HepG2 (cell line): ENCODE data around the gene RBM45. TPM values are rescaled to one million over a fixed set of nuclear protein-coding genes. Genes with fewer than 3 reads are reported as not detected.

ENCODE experiments used
- ATAC-seq: fragments of 200-7000 bp; cut with Tn5 transposase; 3 replicates; pipeline ENCODE4 v1.9.1; 2020; ENCODE audit warnings: mild to moderate bottlenecking, moderate library complexity
- BruUV-seq: library from RNA; stranded (reverse); fragments of 400-500 nt; replicated peaks from 2 replicates; lab custom pipeline; 2021; lab: Mats Ljungman, UMichigan
- CTCF ChIA-PET: fragments of 300-600 bp; formaldehyde crosslinking; extraction: SDS; loops from one replicate; lab custom pipeline; 2021; ENCODE audit warnings: low total read pairs, inconsistent platforms, low intra/inter-chr PET ratio; lab: Yijun Ruan, JAX
- POLR2A ChIA-PET: fragments of 350-600 bp; sonication (Branson Sonifier 250); formaldehyde crosslinking; loops from one replicate; lab custom pipeline; 2020; ENCODE audit warnings: antibody characterized with exemption, inconsistent platforms; lab: Yijun Ruan, JAX
- DNase-seq: peaks from one replicate; pipeline ENCODE4 v3.0.0-alpha.2; 2015; ENCODE audit warnings: low spot score
- FAIRE-seq: peaks from 3 replicates; lab custom pipeline; 2011; peaks lifted over from hg19 to GRCh38; lab: Jason Lieb, UNC
- H2AFZ ChIP-seq: one replicate; pipeline ENCODE4 v1.6.1; 2011; ENCODE audit warnings: low read length, inconsistent platforms
- H3K27ac ChIP-seq: fragments of 300-600 bp; 3 replicates; pipeline ENCODE4 v1.8.0; 2011; ENCODE audit warnings: mixed run types, mild to moderate bottlenecking, mixed read lengths, low read length, inconsistent platforms; ENCODE audit not compliant: insufficient read depth; ENCODE audit errors: extremely low read length
- H3K27me3 ChIP-seq, 2 experiments: fragments of 200-600 bp in 1 of 2; 2 replicates in 1 of 2; 3 replicates in 1 of 2; pipeline versions ENCODE4 v1.6.0 to v1.8.0; 2011; ENCODE audit warnings: low read length in 2 of 2, mild to moderate bottlenecking in 2 of 2, moderate library complexity in 2 of 2, inconsistent platforms in 1 of 2; ENCODE audit not compliant: insufficient read depth in 2 of 2, control insufficient read depth in 1 of 2
- H3K36me3 ChIP-seq, 2 experiments: fragments of 200-600 bp in 1 of 2; replicated peaks in 1 of 2; 2 replicates in 1 of 2; 3 replicates in 1 of 2; pipeline versions ENCODE4 v1.5.1 to v1.8.0; 2011; ENCODE audit warnings: low read length in 2 of 2, inconsistent platforms in 1 of 2; ENCODE audit not compliant: insufficient read depth in 2 of 2, control insufficient read depth in 1 of 2
- H3K4me1 ChIP-seq: 2 replicates; pipeline ENCODE4 v1.5.1; 2012; ENCODE audit warnings: low read length, inconsistent platforms; ENCODE audit not compliant: insufficient read depth
- H3K4me2 ChIP-seq: 2 replicates; pipeline ENCODE4 v1.6.0; 2011; ENCODE audit warnings: low read depth, low read length, inconsistent platforms
- H3K4me3 ChIP-seq, 3 experiments: fragments of 200-600 bp in 1 of 3; sonication (generic), shearing (Covaris generic) in 1 of 3; replicated peaks in 1 of 3; 2 replicates each; pipeline ENCODE4 v1.5.1; 2011 to 2016; ENCODE audit warnings: low read length in 3 of 3, inconsistent platforms in 2 of 3, low read depth in 2 of 3, mild to moderate bottlenecking in 2 of 3, control low read depth in 1 of 3, mixed read lengths in 1 of 3; ENCODE audit not compliant: insufficient read depth in 1 of 3
- H3K79me2 ChIP-seq: one replicate; pipeline ENCODE4 v1.6.1; 2011; ENCODE audit warnings: low read length, inconsistent platforms; ENCODE audit not compliant: insufficient read depth
- H3K9ac ChIP-seq: 2 replicates; pipeline ENCODE4 v1.6.0; 2011; ENCODE audit warnings: mild to moderate bottlenecking, low read depth, low read length, inconsistent platforms; ENCODE audit not compliant: insufficient read depth
- H3K9me3 ChIP-seq: 2 replicates; pipeline ENCODE4 v1.5.1; 2012; ENCODE audit warnings: mild to moderate bottlenecking, low read length
- H4K20me1 ChIP-seq: 2 replicates; pipeline ENCODE4 v1.6.0; 2011; ENCODE audit warnings: inconsistent platforms, mild to moderate bottlenecking, low read length, moderate library complexity; ENCODE audit not compliant: insufficient read depth
- DNMT1 ChIP-seq: sonication (generic); formaldehyde crosslinking; IDR thresholded peaks from 2 replicates; pipeline ENCODE4 v1.5.1; 2020; ENCODE audit warnings: mild to moderate bottlenecking, missing genetic modification reagents
- HDAC1 ChIP-seq: sonication (generic); formaldehyde crosslinking; IDR thresholded peaks from 2 replicates; pipeline ENCODE4 v1.5.1; 2020; ENCODE audit warnings: mild to moderate bottlenecking, missing genetic modification reagents
- HOXA9 ChIP-seq: sonication (generic); formaldehyde crosslinking; IDR thresholded peaks from 2 replicates; pipeline ENCODE4 v1.8.1; 2022; ENCODE audit warnings: missing genetic modification reagents, mild to moderate bottlenecking, moderate library complexity, borderline replicate concordance
- MAFF ChIP-seq: IDR thresholded peaks from 2 replicates; pipeline ENCODE4 v1.6.1; 2011; ENCODE audit warnings: low read depth, low read length, improper control_type of control experiment
- MAFK ChIP-seq, 2 experiments: IDR thresholded peaks in 1 of 2; conservative IDR thresholded peaks in 1 of 2; 2 replicates each; pipeline ENCODE4 v1.6.1; 2011; ENCODE audit warnings: improper control_type of control experiment in 2 of 2, low read length in 2 of 2
- MTA1 ChIP-seq: sonication (generic); formaldehyde crosslinking; IDR thresholded peaks from 2 replicates; pipeline ENCODE4 v1.4.0; 2020; ENCODE audit warnings: missing genetic modification reagents, mild to moderate bottlenecking, borderline replicate concordance
- RBM39 ChIP-seq: fragments of 200-400 bp; formaldehyde crosslinking; IDR thresholded peaks from one replicate; pipeline ENCODE4 v1.6.1; 2018; ENCODE audit warnings: antibody characterized with exemption, mild to moderate bottlenecking, low read depth, low read length; ENCODE audit not compliant: poor library complexity, severe bottlenecking
- SKIL ChIP-seq: sonication (generic); formaldehyde crosslinking; IDR thresholded peaks from 2 replicates; pipeline ENCODE4 v1.8.0; 2022; ENCODE audit warnings: missing genetic modification reagents, mild to moderate bottlenecking, moderate library complexity, borderline replicate concordance
- STAT5B ChIP-seq: sonication (generic); formaldehyde crosslinking; IDR thresholded peaks from 2 replicates; pipeline ENCODE4 v1.4.0; 2020; ENCODE audit warnings: missing genetic modification reagents
- U2AF2 ChIP-seq: fragments of 200-400 bp; formaldehyde crosslinking; IDR thresholded peaks from 2 replicates; pipeline ENCODE4 v1.6.1; 2017; ENCODE audit warnings: low read depth, mild to moderate bottlenecking, low read length
- USF2 ChIP-seq, 2 experiments: sonication (generic) in 1 of 2; formaldehyde crosslinking in 1 of 2; IDR thresholded peaks; 2 replicates each; pipeline versions ENCODE4 v1.5.1 to v1.6.1; 2011 to 2020; ENCODE audit warnings: borderline replicate concordance in 1 of 2, low read depth in 1 of 2, low read length in 1 of 2, mild to moderate bottlenecking in 1 of 2, missing genetic modification reagents in 1 of 2, moderate library complexity in 1 of 2
- ZNF207 ChIP-seq: fragments of 450-650 bp; IDR thresholded peaks from 2 replicates; pipeline ENCODE4 v1.6.1; 2016; ENCODE audit warnings: antibody characterized with exemption, borderline replicate concordance
- ZNF615 ChIP-seq: sonication (generic); formaldehyde crosslinking; IDR thresholded peaks from 2 replicates; pipeline ENCODE4 v1.5.0; 2020; ENCODE audit warnings: mild to moderate bottlenecking, missing genetic modification reagents, borderline replicate concordance
- ZNF782 ChIP-seq: sonication (generic); formaldehyde crosslinking; IDR thresholded peaks from 2 replicates; pipeline ENCODE4 v1.4.0; 2020; ENCODE audit warnings: missing genetic modification reagents, mild to moderate bottlenecking, borderline replicate concordance
- ZSCAN9 ChIP-seq: IDR thresholded peaks from 2 replicates; pipeline ENCODE4 v1.6.1; 2016; ENCODE audit warnings: borderline replicate concordance
- WGBS: methylation state at CpG from one replicate; pipeline ENCODE4 v1.1.6; 2017; ENCODE audit warnings: low lambda C conversion rate; 5-methylcytosine and 5-hydroxymethylcytosine counted together
- in situ Hi-C: cut with HindIII; loops from 2 replicates; pipeline ENCODE4 v1.10.0; 2017; ENCODE audit warnings: low pct_unique_long_range_greater_than_20kb; ENCODE audit not compliant: extremely low pct_ligation_motif_present
- intact Hi-C: fragments of 100-400 bp; cut with micrococcal nuclease; formaldehyde crosslinking; loops from one replicate; pipeline ENCODE4 v1.10.0; 2022; ENCODE audit not compliant: unreplicated experiment
- polyA plus RNA-seq, 8 experiments: library from polyadenylated mRNA; depleted of rRNA in 3 of 8; stranded (reverse) in 7 of 8; unstranded in 1 of 8; fragments of >200 nt; fragmentation: Illumina TruSeq in 4 of 8; extraction: Trizol in 4 of 8; gene quantifications; 2 replicates each; pipeline versions ENCODE4 v1.2.1 to v1.2.3, GENCODE V29; 2011 to 2016; ENCODE audit warnings: low read depth in 4 of 8, missing spikeins in 1 of 8, mixed read lengths in 1 of 8; ENCODE audit not compliant: insufficient read depth in 1 of 8
- total RNA-seq, 5 experiments: library from RNA; depleted of rRNA; stranded (reverse); fragments of >200 nt; fragmentation: Illumina TruSeq; extraction: Trizol; gene quantifications; 2 replicates each; pipeline ENCODE4 v1.2.3, GENCODE V29; 2016; ENCODE audit warnings: low read depth in 1 of 5
- TF ChIP-seq, protein P1 (sequence below): sonication (generic); formaldehyde crosslinking; IDR thresholded peaks from 2 replicates; pipeline ENCODE4 v1.9.0; 2021; ENCODE audit warnings: missing genetic modification reagents, mild to moderate bottlenecking, borderline replicate concordance
- TF ChIP-seq, protein P2 (sequence below): sonication (generic); formaldehyde crosslinking; IDR thresholded peaks from 2 replicates; pipeline ENCODE4 v1.8.0; 2022; ENCODE audit warnings: missing genetic modification reagents, low read depth, mild to moderate bottlenecking, borderline replicate concordance

Gene RBM45
- total and polyA plus RNA-seq, 2 of the 13 experiments (the other 11 are each of a cell fraction or from before 2014, with no cell fraction given), result 5.7 to 25.2 TPM

- FAIRE-seq, result no peak
- no peaks in the 10 kb centered on the region for H3K9me3 ChIP-seq
- in situ Hi-C loops (no loop called here), intact Hi-C loops (no loop called here)
- 59% methylated on average over 3 of the region's 3 CpGs for WGBS
- ChIA-PET POLR2A (no interaction called here), CTCF (no interaction called here)
- no peak overlapping the region for H3K9ac ChIP-seq
- no peak overlapping the region for H3K27ac ChIP-seq
- no peaks in the 10 kb centered on the region for H3K36me3 ChIP-seq
- no peak overlapping the region for H3K4me3 ChIP-seq
- no peak for ATAC-seq
- no peak overlapping the region for H3K4me2 ChIP-seq
- H3K4me1 ChIP-seq, result no peaks in the 10 kb centered on the region
- no peak for TF ChIP-seq ZNF782 (CRISPR knock-in tag)
- no peak for TF ChIP-seq RBM39
- TF ChIP-seq ZNF615 (CRISPR knock-in tag), result no peak
- TF ChIP-seq, protein P1, sequence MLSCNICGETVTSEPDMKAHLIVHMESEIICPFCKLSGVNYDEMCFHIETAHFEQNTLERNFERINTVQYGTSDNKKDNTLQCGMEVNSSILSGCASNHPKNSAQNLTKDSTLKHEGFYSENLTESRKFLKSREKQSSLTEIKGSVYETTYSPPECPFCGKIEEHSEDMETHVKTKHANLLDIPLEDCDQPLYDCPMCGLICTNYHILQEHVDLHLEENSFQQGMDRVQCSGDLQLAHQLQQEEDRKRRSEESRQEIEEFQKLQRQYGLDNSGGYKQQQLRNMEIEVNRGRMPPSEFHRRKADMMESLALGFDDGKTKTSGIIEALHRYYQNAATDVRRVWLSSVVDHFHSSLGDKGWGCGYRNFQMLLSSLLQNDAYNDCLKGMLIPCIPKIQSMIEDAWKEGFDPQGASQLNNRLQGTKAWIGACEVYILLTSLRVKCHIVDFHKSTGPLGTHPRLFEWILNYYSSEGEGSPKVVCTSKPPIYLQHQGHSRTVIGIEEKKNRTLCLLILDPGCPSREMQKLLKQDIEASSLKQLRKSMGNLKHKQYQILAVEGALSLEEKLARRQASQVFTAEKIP (CRISPR knock-in tag), result no peak
- no peak for TF ChIP-seq HDAC1
- no peak for TF ChIP-seq U2AF2
- TF ChIP-seq ZNF207, result no peak
- TF ChIP-seq USF2 (IDR thresholded peaks at IDR 0.05; ENCODE audit: low read depth, low read length), result no peak
- no peak for TF ChIP-seq USF2 (CRISPR knock-in tag; IDR thresholded peaks at IDR 0.05; ENCODE audit: borderline replicate concordance)
- TF ChIP-seq ZSCAN9, result no peak
- TF ChIP-seq, protein P2, sequence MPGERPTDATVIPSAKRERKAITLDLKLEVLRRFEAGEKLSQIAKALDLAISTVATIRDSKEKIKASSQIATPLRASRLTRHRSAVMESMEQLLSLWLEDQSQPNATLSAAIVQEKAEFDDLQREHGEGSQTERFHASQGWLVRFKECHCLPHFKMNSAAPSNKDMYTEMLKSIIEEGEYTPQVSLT, result no peak
- TF ChIP-seq HOXA9 (CRISPR knock-in tag), result no peak
- no peak for TF ChIP-seq STAT5B (CRISPR knock-in tag)
- no peak for TF ChIP-seq MTA1 (CRISPR knock-in tag)
- TF ChIP-seq MAFK (conservative IDR thresholded peaks at IDR 0.05 in 1 of 2, IDR thresholded peaks at IDR 0.05 in 1 of 2; ENCODE audit: low read length in 2 of 2), result peak in 1 of 2 experiments; percentile 50; a peak in 2 of 4 replicates
- TF ChIP-seq MAFF, result peak; percentile 39; the same call in 1 of the 2 replicates
- no peak for TF ChIP-seq SKIL (CRISPR knock-in tag)
- TF ChIP-seq DNMT1 (CRISPR knock-in tag), result no peak
- TF ChIP-seq, all 625 proteins: peak for 2
- no peaks in the 10 kb centered on the region for H4K20me1 ChIP-seq
- no peaks in the 10 kb centered on the region for H3K79me2 ChIP-seq
- no peaks in the 10 kb centered on the region for H3K27me3 ChIP-seq
- no peak for DNase-seq
- H2AFZ ChIP-seq, result no peak overlapping the region
- no TSS peak for BruUV-seq
Measured at GRCh38 chr2:178101321-178102079, 10.7 kb upstream of the RBM45 start.
